Coronary artery (tissue), 2 donors: ENCODE data around the gene SAMHD1.
"Not testable (repeated sequence)": the region's sequence is repeated elsewhere in the genome, so short reads cannot be mapped to it uniquely, and the experiment has no call there.

Experiments used
- DNase-seq: peaks from one replicate; pipeline ENCODE4 v3.0.0-alpha.2; 2017; ENCODE audit warnings: low spot score
- H3K27ac ChIP-seq, 2 donors: fragments of 200-600 bp; sonication (generic); one replicate each; pipeline ENCODE4 v1.5.1; 2016 to 2019
- H3K4me3 ChIP-seq: fragments of 200-600 bp; sonication (generic); 2 replicates; pipeline ENCODE4 v1.5.1; 2016; ENCODE audit warnings: mild to moderate bottlenecking, moderate library complexity
- CTCF ChIP-seq: fragments of 200-600 bp; sonication (generic); IDR thresholded peaks from one replicate; pipeline ENCODE4 v1.5.1; 2019; ENCODE audit warnings: antibody characterized with exemption

SAMHD1 gene

GRCh38 chr20:36881331-36881730 is 70.2 kb downstream of the SAMHD1 start:
- Histone ChIP-seq H3K27ac (no peak overlapping the region), H3K4me3 (no peak overlapping the region)
- no peak for TF ChIP-seq CTCF
- no peak for DNase-seq

- no peak for DNase-seq
- no peak overlapping the region for H3K4me3 ChIP-seq
- no peak for TF ChIP-seq CTCF
- no peak overlapping the region for H3K27ac ChIP-seq
Measured at GRCh38 chr20:36880741-36881250, 70.7 kb downstream of the SAMHD1 start.

- DNase-seq: no peak
- TF ChIP-seq CTCF: no peak
- no peak overlapping the region for H3K4me3 ChIP-seq
- H3K27ac ChIP-seq: no peak overlapping the region
Measured at GRCh38 chr20:36878941-36879340, 72.6 kb downstream of the SAMHD1 start.

GRCh38 chr20:36876473-36876833 is 75.1 kb downstream of the SAMHD1 start:
- TF ChIP-seq CTCF: no peak
- no peak overlapping the region for H3K27ac ChIP-seq
- no peak for DNase-seq
- H3K4me3 ChIP-seq: no peak overlapping the region

- DNase-seq: no peak
- no peak for TF ChIP-seq CTCF
- H3K4me3 ChIP-seq: no peak within 1 kb of the TSS
- peak within 1 kb of the TSS; percentile 11 to 58 for H3K27ac ChIP-seq
Measured at GRCh38 chr20:36875702-36876472, 75.6 kb downstream of the SAMHD1 start, which contains the start of gene TLDC2. Gene TLDC2, plus strand, starts transcription at chr20:36876138. Its CDS starts 37 bp downstream, at chr20:36876175.

GRCh38 chr20:36875093-36875492 is 76.4 kb downstream of the SAMHD1 start:
- DNase-seq, H3K4me3 ChIP-seq: not testable (repeated sequence)
- peak overlapping the region in 1 of 2 donors; percentile 58 for H3K27ac ChIP-seq

- no peak for TF ChIP-seq CTCF
- H3K27ac ChIP-seq: no peak overlapping the region
- no peak overlapping the region for H3K4me3 ChIP-seq
- no peak for DNase-seq
Measured at GRCh38 chr20:36873498-36874189, 77.9 kb downstream of the SAMHD1 start.
